ENCODE measurements around the gene CWC27.
"Not testable (repeated sequence)": the region's sequence is repeated elsewhere in the genome, so short reads cannot be mapped to it uniquely, and the experiment has no call there.

Gene CWC27

DNA sequence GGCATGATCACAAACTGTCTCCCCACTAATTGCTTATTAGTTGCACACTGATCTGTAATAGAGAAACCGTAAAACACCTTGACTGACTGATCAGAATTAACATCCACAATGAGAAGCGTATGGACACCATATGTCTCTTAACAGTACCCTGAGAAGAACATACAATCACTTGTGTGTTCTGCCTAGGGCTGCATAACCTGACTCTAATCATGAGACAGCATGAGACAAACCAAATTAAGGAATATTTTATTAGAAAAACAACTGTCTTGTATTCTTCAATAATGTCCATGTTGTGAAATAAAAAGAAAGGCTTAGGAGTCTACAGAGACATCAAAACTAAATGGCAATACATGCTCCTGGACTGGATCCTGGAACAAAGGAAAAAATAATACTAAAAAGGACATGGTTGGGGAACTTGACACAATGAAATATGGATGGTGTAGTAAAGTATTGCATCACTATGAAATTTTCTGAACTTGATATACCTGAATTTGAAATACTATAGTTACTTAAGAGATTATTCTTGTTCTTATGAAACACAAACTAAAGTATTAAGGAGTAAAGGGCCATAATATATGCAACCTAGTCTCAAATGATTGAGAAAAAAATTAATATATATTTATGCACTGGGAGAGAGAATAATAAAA lies 162.1 kb downstream of the CWC27 start:
- no peak for DNase-seq

DNA sequence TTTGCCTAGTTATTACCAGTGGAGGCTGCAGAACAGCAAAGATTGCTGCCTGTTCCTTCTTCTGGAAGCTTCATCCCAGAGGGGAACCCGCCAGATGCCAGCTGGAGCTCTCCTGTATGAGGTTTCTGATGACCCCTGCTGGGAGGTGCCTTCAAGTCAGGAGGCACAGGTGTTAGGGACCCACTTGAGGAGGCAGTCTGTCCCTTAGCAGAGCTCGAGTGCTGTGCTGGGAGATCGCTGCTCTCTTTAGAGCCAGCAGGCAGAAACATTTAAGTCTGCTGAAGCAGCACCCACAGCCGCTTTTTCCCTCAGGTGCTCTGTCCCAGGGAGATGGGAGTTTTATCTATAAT lies 170.7 kb downstream of the CWC27 start:
- not testable (repeated sequence) for DNase-seq

DNA sequence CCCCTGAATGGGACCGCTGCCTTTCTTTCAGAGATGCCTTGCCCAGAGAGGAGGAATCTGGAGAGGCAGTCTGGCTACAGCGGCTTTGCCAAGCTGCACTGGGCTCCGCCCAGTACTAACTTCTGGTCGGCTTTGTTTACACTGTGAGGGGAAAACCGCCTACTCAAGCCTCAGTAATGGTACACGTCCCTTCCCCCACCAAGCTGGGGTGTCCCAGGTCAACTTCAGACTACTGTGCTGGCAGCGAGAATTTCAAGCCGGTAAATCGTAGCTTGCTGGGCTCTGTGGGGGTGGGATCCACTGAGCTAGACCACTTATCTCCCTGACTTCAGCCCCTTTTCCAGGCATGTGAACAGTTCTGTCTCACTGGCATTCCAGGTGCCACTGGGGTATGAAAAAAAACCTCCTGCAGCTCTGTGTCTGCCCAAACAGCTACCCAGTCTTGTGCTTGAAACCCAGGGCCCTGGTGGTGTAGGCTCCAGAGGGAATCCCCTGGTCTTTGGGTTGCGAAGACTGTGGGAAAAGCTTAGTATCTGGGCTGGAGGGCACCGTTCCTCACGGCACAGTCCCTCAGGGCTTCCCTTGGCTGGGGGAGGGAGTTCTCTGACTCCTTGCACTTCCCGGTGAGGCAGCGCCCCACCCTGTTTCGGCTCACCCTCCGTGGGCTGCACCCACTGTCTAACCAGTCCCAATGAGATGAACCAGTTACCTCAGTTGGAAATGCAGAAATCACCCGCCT lies 171.2 kb downstream of the CWC27 start:
- DNase-seq, result no peak

DNA sequence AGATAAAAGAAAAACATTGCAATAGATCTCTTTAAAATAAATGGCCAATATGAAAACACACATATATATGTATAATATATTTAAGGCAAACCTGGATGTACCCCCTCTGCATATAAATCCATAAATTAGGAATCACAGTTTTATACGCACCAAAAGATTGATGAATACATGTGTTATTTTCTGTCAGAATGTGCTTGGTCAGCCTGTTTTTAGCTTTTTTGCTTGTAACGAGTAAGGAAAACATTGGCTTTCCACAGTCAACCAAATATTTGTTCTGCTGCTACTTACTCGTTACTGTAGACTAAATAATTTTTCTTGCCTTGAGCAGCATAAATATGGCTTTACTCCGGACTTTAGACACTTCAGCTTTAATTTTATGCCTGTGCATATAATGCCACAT lies 173.7 kb downstream of the CWC27 start:
- DNase-seq, result no peak

DNA sequence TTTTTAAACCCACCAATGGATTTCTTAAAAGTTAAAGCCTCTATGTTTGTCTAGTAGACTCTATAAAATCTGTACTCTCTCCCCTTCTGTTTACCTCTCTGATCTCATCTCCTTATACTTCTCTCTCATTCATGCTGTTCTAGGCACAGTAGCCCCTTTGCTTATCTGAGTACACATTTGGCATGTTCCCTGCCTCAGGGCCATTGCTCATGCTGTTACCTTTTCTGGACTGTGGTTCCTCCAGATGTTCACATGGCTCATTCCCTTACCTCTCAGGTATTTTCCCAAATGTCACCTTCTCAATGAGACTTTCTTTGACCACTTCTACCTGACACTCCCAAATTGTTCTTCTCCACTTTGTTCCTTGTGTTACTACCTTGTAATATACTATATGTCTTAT lies 176.1 kb downstream of the CWC27 start:
- DNase-seq, result no peak

DNA sequence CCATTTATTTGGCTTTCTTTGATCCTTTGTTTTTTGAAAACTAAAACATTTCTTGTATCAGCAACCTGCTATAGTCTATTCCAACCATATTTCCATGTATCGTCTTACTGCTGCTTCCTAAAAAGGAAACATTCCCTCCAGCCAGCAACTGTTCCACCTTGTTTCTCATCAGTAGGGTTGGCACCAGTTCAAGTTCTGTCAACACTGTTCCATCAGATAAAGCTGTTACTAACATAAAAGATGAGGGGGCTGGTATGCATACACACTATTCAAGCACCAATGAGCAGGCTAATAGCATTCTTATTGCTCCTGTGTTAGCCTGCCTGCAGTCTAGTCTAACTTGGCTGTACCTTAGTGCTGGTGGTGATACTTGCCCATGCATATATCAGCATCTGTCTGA lies 178.3 kb downstream of the CWC27 start:
- DNase-seq, result no peak

DNA sequence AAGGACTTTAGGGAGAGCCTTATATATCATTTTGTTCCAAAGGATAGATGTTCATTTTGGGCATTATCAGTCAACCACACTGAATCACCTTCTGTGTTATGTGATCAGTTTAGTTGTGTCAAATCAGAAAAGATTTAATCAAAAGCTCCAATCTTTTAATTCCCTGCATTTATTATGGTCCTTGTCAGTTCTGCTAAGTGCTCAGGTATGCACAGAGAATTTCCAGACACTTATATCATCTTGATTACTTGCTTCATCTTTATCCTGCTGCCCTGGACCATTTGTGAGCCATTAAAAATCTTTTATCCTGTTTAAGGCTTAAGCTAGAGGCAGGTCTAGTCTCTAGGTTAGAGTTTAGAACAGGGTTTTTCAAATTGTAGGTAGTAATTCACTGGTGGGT lies 179.1 kb downstream of the CWC27 start:
- no peak for DNase-seq

DNA sequence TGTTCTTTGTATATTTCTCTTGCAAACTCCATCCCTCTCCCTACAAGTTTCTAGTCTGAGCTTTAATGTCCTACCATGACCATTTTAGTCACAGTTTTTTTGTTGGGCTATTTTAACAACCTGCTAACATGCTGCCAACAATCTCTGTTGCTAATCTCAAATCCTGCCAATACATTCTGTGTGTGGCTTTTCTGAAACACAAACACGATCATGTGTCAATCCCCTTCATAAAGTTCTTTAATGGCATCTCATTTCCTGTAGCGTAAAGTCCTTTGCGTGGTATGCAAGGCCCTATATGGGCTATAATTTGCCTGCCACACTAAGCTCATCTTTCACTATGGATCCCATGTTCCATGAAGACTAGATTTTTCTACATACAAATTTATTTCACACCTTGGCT lies 180.6 kb downstream of the CWC27 start:
- DNase-seq, result no peak

DNA sequence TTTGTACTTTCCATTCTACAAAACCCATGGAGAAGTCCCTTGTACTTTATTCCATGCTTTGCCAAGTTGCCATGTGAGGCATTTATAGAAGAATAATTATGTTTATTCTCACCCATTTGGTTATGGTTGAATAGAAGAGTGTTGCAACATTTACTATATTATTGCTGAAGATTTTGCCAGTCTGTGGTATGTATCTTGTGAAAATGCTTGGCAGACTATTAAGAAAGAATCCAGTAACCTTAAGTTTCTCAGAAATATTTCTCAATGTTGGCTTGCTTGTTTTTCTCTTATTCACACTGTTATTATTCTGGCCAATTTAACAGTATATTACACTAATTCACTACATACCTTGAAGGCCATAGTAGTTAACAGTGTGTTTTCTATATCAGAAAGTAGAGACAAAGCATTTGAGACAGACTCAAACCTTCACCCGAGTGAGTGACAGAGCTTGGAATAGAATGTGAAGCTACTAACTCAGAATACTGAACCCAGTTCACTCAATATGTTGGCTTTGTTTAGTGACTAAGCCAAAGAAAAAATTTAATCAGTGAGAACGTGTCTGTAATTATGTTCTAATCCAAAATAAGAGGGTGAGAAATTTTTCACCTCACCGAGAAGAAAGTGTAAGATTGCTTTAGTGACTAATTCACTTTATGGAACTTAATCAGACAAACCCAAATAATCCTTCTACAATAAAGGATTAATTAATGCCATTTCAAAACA lies 184.4 kb downstream of the CWC27 start:
- DNase-seq, result no peak

DNA sequence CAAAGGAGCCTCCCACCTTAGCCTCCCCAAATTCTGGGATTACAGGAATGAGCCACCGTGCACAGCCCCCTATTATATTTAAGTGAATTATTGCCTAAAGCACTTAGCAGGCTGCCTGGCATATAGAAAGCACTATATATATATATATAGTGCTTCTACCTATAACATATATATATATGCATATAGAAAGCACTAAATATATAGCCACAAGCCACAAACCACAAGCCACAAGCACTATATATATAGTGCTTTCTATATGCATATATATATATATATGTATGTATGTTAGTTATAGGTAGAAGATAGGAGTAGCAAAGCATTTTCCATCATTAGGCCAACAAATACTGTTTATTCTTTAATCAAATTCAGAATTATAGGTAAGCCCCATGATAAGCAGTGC lies 185.8 kb downstream of the CWC27 start:
- no peak for DNase-seq

DNA sequence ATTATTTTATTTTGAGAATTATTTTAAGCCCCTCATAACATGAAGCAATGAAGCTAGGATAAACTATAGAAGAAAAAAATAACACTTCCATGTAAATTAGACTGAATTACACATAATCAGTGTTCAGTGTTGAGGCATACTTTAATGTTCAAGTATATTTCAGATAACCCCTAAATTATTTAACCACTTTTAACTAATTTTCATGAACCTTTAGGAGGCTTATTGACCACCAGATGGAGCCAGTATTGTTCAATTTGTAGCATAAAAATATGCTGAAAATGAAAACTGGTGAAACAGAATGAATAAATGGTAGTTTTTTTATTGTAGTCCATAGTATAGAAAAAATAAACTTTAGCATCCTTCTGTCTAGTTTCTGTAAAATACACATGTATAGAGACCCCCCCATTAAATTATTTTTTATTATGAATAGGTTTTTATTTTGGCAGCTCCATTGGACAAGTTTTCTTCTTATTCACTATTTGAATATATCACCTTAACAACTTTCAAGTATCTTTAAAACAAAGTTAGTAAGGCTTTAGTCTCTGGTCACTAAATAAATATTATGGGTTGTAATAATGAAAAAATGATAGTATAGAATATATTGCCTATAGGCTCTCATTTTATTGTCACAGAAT lies 190.1 kb downstream of the CWC27 start:
- DNase-seq, result peak in 1 of 2 donors; percentile 44

DNA sequence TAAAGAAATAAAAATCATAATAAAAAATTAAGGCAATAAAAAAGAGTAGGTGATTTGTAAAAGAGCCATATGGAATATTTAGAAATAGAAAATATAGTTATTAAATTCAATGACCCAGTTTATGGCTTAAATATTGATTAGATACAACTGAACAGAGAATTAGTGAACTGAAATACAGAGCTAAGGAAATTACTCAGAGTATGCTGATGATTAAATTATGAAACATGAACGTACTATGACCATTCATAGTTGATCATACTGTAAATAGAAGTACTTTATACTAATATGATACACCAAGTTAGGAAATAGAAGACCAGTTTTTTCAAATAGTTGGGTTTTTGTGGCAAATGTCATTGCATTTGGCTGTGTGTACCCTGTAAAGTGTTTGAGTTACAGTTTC lies 194.5 kb downstream of the CWC27 start:
- DNase-seq, result no peak

DNA sequence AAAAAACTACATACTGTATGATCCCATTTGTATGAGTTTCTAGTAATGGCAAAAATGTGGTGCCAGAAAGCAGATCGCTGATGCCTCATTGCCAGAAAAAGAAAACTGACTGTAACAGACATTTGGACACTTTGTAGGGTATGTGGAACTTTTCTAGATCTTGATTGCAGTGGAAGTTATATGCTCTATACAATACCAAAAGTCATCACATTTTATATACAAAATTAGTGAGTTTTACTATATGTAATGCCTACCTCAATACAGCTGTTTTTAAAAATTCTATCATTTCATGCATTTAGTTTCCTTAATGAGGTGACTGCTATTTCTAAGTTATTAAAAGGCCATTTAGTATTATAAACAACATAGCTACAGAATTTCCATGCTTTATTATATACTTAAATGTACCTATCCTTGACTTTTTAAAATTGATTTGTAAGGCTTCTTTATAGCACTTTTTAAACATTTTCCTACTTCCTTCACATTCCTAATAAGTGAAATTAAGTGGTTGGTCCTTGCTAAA lies 199.9 kb downstream of the CWC27 start:
- no peak for DNase-seq

DNA sequence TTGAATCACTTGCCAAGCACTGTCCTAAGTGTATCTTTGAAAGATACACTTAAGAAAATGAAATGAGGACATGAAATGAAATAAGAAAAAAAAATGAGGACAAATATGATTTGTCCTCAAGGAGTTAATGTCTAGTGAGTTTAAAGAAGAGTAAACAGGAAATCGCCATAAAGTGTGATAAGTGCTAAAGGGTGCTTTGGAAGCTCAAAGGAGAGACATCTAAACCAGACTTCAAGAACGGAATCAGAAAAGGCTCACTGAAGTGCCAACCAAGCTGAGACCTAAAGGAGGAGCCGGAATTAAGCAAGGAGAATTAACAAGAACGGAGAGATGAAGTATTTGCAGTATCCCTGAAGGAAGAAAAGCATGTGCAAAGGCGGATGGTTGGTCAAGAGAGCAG lies 200.8 kb downstream of the CWC27 start:
- DNase-seq, result no peak

DNA sequence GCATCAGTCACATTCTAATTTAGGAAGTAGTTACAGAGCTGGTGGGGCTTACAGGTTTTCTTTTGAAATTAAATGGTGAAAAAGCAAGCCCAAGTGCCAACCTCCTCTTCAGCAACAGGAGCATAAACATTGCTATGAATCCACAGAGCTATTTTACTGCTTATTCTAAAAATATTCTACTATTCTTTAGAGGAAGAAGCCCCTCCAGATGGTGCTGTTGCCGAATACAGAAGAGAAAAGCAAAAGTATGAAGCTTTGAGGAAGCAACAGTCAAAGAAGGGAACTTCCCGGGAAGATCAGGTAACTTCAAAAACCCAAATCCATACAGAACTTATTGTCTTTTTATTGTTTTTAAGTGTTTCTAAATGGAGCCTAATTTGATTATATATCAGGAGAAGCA lies 202.8 kb downstream of the CWC27 start:
- no peak for DNase-seq

DNA sequence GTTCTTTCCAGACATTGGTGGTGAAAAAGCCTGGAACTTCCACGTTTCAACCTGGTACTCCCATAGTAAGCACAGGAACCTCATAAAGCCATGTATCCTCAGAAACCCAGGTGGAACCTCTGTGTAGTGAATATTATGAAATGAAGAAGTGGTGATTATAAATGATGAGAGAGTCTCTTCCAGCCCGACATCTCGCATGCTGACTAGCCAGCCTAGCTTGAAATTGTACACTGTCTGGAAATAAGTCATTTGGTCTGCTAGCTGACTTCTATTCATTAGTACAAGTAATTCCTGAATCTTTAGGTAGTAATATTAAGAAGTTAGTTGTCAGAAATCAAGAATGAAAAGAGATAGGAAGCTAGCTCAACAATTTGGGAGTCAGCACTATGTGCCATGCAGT lies 203.3 kb downstream of the CWC27 start:
- DNase-seq, result no peak

DNA sequence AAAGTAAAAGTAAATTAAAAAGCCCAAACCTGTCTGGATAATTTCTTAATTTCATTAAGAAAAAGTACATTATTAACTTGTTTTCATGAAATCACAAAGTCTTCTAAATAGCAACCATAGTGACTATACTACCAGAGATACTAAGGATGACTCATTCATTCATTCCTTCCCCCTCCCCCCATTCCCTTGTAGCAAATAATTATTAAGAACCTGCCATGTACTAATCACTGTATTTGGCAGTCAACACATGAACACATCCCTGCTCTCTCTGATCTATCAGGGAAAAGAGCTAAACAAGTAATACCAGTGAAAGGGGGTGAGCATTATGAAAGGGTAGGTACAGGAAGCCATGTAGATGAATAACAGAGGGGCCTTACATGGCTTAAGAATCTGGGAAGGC lies 203.9 kb downstream of the CWC27 start:
- no peak for DNase-seq

DNA sequence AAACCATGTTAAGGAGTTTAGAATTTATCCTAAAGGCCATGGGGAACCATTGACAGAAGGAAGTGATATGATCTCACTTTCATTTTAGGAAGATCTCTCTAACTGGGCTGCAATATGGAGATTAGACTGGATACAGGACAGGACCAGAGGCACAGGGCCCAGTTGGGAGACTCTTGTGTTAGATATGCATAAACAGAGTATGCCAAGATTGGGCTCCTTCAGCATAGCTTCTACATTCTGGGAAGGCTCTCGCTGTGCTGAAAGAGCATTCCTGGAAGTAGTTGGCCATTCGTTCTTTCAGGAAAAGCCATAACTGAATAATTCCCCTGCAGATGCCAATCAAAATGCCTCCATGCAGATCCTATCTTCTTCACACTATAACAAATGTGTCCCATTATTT lies 204.5 kb downstream of the CWC27 start:
- no peak for DNase-seq

DNA sequence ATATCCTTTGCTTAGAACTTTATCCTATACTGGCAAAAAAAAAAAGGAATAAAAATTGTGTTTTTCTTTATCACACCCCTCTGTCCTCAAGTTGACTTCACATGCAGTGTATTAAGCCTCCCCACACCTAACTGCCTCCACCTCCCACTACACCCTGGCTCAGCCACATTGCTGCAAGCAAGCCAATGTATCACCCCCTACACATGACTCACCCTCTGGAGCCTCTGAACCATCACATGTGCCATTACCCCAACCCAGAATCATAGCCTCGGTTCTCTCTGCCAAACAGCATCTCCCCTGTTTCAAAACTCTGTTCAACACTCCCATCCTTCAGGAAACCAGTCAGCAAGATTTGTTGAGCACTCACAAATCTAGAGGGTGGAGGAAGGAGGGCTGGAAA lies 209.0 kb downstream of the CWC27 start:
- DNase-seq, result no peak

DNA sequence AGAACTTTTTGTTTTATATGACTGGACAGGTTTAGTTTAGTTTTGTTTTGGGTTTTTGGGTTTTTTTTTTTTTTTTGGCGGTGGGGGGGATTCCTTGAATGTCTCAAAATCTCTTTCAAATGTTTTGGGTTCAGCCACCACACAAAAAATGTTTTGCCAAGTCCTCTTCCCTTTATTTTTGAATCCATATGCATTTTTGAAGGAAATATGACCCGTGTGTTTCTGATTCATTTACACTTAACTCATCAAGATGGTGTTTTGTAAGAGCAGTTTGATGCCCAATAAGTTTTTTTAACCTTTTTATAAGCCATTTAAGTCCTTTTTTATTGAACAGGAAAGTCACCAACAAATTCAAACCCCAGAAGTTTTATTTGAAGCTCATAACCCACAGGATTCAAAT lies 209.8 kb downstream of the CWC27 start:
- no peak for DNase-seq

DNA sequence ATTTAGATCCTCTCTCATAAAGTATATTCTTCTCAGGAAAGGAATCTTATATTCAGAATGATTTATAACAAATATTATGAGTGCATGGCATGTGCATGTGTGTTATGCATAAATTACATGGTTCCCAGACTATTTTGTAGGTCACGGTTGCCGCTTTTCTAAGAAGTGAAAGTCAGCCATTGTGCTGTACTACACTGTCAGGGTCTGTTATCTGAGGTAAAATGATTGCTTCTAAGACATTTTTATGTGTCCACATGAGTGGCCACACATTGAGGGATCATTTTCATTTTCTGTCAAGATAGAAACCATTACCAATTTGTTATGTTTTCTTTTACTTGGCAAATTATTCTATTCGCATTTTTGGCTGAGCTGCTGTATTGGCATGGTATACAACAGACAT lies 210.8 kb downstream of the CWC27 start:
- DNase-seq, result no peak

DNA sequence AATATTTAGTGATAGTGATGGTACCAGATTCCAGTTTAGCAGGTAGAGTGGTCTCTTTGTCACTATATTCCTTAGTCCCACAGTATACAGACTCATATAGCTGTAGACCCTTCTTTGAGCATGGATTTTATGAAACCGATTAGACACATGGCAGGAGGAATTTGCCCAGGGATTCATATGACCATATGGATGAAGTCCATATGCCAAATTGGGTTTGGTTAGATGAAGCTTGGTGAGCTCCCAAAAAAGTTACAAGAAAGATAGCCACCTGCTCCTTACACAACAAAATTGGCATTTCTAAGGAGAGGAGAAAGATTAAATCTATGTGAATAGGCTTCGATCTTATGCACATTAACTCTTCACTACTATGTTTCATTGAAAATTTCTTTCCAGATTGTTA lies 211.4 kb downstream of the CWC27 start:
- no peak for DNase-seq

DNA sequence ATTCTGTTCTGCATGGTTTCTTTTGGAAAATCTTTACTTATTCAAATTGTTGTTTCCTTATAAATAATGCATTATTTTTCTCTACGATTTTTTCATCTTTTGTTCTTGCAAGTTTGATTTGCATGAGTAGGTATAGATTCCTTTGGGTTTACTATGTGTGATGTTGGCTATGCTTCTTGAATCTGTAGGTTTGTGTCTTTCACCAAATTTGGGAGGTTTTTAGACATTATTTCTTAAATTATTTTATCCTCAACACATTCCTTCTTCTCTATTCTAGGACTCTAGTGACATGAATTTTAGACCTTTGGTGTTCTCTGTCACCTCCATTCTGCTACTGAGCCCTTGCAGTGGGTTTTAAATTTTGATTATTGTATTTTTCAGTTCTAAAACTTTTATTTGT lies 219.0 kb downstream of the CWC27 start:
- no peak for DNase-seq

DNA sequence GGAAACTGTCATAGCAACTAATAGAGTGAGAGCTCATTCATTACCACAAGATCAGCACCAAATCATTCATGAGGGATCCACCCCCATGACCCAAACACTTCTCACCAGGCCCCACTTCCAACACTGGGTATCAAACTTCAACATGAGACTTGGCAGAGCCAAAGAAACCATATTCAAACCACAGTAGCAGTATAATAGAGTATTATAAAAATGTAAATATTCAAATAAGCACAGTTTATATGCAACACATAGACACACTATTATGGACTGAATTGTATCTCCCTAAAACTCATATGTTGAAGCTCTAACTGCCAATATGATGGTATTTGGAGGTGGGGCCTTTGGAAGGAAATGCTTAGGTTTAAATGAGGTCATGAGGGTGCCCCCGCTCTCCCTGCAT lies 240.5 kb downstream of the CWC27 start:
- DNase-seq, result no peak

Measured in CD4-positive, alpha-beta T cell treated with Interferon alpha-2 for 1 hour (primary cell).